Epidermal melanocyte (primary cell): ENCODE data around the gene NCAPD3.

Experiments used
- DNase-seq: peaks from one replicate; pipeline ENCODE4 v3.0.0; 2011; ENCODE audit warnings: low spot score; ENCODE audit not compliant: insufficient read length

The NCAPD3 gene

DNA sequence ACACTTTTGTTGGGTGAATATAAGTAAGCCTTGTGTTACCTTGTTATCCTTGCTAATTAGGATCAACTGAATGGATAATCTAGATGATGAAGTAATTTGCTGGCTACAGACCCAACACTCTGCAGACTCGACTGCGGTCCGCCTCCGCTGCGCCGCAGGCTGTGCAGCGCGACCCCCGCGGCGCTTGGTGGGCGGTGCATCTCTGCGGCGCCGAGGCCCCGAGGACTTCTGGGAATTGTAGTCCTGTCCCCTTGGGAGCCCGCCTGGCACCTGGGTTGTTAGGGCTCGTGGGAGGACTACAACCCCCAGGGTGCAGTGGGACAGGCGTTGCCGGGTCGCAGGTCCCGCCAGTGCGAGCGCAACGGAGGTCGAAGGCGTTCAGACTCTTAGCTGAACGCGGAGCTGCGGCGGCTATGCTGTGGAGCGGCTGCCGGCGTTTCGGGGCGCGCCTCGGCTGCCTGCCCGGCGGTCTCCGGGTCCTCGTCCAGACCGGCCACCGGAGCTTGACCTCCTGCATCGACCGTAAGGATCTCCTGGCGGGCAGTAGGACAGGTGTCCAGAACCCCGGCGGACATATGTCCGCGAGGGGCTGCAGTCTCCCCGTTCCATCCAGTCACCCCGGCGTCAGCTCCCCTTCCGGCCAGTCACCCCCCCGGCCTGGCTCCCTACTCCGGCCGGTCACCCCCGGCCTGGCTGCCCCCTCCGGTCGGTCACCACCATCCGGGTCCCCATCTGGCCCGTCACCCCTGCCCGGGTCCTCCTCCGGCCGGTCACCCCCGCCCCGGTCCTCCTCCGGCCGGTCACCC, 29.6 kb upstream of the NCAPD3 start, which contains the start of the genes ACAD8 and THYN1:
Gene ACAD8 (plus strand): TSS at position 381 of the 806 bp plus-strand sequence. CDS start 33 bp downstream, at position 414.
Gene THYN1 (minus strand): TSS at position 165 of the 806 bp plus-strand sequence. CDS start 470 bp downstream, outside the sequence.
- peak; percentile 96 for DNase-seq

DNA sequence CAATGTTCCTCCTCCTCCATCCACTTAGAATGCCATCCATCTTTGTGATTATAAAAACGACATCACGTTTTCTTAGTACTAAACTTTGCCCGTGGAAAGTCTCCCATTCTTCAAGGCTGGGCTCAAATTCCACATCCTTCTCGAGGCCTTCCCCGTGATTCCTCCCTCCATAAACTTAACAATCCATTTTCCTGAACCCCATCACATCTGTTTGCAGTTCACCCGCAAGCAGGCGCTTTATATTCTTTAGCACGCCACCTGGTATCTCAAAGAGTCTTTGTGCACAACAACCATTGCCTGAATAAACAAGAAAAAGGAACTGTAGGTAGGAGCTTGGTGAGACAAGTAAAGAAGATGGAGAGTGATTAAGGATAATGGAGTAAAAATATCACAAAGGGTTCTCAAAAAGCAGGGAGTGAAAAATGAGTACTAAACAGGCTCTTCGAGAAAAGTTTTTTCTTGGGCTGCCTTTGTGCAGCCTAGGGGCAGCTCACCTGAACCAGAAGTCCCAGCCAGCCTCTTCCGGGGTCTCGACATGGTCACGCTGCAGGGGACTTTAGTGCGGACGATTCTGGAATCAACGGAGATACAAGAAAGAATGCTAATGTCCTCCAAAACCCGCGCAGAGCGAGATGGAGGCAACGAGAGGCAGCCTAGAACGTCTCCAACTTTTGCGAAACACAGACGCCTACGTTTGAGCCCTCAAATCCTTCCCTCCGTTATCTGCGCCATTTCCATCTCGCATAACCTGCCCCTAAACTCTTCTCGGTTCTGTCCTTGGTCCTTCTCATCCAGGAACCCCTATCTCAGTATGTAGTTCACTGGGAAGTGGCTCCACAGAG, 28.8 kb upstream of the NCAPD3 start:
- DNase-seq: no peak

DNA sequence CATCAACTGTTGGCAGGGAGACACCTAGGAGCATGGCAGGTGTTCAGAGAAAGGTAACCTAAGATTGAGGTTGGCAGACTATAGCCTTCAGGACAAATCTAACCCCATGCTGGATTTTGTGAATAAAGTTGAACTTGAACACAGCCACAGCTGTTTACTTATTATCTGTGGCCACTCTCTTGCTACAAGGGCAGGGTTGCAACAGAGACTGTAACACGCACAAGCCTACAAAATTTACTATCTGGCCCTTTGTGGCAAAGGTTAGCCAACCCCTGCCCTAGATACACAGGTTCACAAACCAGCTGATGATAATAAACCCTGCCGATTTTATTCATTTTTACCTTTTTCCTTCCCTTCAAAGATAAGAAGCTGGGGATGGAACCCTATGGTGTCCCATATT, 26.9 kb upstream of the NCAPD3 start:
- DNase-seq: no peak

DNA sequence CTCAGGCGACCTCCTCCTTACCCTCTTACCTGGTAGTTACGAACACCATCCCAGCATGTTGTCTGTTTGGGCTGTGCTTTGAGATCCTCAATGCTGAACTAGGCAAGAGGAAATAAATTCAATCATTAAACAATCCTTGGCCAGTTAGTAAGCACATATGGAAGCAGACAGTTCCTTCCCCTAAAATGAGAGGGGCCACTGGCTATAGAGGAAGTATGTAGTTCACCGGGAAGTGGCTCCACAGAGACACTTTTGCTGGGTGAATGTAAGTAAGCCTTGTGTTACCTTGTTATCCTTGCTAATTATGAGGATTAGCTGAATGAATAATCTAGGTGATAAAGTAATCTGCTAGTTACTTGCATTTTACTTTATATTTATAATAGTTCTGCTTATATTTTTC, 26.5 kb upstream of the NCAPD3 start:
- DNase-seq: no peak

DNA sequence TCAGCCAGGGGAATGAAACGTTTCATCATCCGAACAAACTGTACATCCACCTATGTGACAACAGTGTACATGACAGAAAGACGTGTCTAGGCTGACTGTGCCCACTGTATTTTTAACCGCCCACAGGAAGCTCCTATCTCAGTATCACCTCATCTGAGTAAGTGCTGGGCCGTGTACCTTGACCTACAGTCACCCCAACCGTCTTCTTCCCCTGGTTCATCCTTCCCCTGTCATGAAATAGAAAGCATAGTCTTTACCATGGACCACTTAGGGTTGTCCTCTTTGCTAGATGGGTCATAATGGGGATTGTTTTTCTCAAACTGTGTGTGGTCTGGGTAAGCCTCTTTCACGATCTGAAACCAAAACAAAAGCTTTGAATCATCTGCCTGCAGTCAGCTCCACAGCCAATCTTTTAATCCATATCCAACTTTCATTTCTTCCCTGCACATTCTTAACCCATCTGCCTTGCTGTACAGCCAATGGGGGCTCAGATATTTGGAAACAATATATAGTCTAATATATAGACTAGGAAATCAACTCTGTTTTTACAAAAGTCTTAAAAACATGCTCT, 25.2 kb upstream of the NCAPD3 start:
- no peak for DNase-seq

DNA sequence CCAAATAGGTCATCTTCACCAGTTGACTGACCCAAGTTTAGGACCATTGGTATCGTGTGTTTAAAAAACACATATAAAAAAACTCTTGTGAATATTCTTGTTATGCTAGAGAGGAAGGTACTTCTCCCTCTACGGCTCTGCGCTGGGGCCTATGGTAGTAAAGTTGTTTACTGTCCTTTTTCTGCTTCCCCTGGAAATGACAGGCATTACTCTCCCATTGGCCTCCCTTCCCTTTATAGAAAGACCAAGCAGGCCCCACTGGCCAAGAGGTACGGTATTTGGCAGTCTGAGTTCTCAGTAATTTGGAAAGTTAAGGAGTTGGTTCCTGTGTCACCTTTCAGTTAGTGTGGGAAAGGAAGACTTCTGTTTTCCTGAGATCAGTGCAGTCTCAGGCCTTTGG, 22.9 kb upstream of the NCAPD3 start:
- DNase-seq: no peak

DNA sequence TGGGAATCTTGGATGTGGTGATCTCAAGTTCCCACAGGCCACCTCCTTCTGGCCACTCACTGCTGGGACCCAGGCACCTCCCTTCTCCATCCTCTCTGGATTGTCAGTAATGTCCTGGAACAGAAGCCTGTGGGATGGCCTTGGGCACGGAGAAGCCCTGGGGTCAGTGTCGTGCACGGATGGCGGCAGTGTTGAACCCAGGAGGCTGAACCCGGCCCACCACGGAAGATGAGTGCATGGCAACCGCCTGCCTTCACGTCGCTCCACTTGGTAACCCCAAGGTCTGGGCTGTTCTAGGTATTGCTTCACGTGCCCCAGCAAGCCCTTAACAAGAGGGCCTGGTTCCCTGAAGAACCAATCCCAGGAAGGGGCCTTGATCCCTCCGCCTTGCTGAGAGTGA, 22.3 kb upstream of the NCAPD3 start:
- DNase-seq: no peak

DNA sequence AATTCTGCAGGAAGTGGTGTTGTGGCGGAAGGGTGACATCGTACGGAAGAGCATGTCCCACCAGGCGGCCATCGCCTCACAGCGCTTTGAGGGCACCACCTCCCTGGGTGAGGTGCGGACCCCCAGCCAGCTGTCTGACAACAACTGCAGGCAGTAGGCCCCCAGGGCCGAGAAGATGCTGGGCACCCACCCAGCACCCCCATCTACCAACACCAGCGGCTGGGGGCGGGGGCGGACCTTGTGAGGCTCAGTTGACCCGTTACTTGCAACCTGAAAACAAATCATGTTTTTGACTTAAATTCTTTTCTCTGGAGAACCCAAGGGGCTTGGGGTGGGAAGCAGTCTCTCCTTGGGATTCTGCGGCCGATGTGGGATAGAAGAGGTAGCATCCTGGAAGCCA, 21.7 kb upstream of the NCAPD3 start:
- no peak for DNase-seq

DNA sequence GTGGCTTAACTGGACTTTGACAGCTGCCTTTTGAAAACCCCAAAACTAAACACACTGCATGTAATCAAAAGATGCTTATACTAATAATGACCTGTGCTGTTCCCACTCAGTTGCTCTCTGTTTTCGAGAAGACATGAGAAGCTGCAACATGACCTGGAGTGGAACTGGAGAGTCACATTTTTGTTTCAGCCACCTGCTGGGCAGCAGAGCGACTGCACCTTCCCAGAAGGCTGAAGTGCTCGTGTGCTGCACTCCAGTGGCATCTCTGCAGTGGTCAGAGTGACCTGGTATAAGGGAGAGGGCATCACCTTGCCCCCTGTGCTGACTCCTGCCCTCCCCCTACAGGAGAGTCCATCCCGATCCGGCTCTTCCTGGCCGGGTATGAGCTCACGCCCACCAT, 20.8 kb upstream of the NCAPD3 start:
- DNase-seq: no peak

DNA sequence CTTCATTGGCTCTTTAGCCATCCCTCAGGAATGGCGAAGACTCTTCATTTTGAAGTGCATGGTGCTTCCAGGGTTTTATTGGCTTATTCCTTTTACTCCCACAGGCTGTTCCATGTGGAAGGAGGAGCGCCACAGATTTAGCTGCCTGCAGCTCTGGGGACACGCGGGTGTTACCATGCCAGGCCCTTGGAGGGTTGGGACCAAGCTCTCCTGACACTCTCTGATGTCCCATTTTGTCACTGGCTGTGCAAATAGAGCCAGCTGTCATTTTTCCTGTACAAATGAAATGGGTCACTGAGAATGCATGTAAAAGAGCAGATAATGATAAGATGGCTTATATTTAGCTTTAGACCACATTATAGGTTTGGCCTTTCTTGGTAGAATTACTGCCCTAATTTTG, 20.1 kb upstream of the NCAPD3 start:
- no peak for DNase-seq

DNA sequence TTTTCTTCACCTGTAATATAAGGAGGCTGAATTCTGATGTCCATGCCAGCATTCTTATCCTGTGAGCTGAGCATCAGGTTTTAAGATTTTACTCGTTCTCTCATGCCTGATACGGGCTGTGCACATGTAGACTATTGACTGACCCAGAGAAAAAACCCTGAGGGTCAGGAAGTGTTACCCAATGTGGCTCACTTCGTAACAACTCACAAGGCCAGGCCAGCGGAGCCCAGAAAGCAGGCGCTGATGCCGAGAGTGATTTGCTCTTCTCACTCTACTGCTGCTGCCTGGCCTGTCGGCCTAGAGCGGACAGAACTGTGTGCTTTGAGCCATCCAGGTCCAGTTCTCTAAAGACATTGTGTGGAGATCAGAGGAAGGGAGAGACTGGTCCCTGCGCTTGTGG, 18.6 kb upstream of the NCAPD3 start:
- DNase-seq: no peak

DNA sequence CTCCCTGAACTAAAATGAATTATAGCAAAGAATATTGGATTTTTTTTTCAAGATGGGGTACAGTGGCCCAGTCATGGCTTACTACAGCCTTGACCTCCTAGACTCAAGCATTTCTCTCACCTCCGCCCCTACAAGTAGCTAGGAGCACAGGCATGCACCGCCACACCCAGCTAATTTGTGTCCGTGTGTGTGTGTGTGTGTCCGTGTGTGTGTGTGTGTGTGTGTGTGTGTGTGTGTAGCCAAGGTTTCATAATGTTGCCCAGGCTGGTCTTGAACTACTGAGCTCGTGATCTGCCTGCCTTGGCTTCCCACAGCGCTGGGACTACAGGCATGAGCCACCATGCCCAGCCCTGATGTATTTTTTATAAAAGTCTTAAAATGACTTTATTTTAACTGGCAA, 16.8 kb upstream of the NCAPD3 start:
- DNase-seq: no peak

DNA sequence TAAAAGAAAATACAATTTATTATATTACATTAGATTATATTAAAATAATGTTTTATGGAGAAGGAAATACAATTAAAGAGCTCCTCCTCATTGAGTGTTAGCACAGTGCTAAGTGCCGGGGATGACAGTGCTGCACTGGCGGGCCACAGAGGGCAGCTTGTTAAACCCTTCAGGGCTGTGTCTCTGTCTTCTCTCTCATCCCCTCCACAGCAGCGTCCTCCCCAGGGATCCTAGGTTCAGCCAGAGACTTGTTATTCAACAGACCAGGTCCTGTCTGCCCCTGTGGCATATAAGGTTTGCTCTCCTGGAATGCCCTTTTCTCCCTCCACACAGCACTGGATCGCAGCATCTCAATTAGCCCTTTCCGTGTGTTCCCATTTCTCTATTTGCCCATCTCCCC, 15.2 kb upstream of the NCAPD3 start:
- DNase-seq: no peak

DNA sequence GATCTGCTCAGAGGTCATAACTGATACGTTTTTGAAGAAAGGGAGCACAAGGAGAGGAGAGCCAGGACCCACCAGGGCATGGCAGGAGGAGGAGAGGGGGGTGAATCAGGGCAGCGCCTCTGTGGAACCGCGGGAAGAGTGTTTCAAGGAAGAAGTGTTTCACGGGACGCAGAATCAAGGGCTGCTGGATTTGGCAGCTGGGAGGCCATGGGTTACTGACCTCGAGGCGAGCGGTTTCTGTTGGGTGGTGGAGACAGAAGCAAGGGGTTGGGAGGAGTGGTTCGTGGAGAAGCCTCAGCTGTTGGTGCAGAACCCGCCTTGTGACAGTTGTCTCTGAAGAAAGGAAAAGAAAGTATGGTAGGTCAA, 13.8 kb upstream of the NCAPD3 start:
- DNase-seq: no peak

DNA sequence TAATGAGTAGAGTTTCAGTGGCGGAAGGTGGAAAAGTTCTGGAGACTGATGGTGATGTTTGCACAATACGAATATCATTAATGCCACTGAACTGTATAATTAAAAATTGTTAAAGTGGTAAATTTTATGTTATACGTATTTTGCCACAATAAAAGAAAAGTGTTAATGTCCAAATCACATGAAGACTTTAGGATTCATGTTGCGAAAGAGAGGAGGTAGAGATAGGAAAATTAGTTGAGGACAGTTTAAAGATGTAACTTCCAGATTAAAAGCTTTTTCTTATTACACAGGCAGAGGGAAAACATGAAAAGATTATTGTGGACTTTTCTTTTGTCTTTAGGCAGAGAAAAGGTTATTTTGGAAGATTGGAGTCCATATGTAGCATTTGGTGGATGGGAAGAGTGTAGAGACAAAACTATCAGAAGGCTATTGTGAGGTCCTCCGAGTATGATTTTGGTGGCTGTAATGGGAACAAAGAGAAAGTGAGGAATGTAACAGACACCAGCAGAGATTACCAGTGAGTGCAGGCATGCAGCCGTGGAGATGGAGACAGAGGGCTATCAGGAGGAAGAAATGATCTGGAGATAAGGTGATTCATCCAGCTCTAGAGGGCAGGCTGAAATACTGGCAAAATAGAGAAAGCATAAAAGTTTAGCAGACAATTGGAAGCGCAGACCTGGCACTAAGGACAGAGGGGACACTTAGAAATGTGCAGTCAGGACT, 13.2 kb upstream of the NCAPD3 start:
- no peak for DNase-seq

DNA sequence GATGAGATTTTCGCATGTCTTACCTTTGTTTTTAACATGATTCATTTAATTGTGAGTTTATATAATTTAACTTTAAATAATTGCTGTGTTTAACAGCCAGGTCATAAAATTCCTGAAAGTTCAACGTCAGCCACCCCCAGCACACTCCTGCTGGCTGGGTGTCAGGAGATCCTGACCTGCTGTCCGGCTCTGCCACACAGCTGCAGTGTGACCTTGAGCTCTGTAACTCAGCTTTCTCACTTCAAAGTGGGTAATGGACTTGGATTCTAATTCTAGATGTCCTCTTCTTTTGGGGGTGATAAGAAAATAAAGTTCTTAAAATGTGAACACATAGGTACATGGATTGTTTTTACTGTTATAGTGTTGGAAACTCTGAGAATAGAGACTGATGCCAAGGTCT, 11.6 kb upstream of the NCAPD3 start:
- no peak for DNase-seq

DNA sequence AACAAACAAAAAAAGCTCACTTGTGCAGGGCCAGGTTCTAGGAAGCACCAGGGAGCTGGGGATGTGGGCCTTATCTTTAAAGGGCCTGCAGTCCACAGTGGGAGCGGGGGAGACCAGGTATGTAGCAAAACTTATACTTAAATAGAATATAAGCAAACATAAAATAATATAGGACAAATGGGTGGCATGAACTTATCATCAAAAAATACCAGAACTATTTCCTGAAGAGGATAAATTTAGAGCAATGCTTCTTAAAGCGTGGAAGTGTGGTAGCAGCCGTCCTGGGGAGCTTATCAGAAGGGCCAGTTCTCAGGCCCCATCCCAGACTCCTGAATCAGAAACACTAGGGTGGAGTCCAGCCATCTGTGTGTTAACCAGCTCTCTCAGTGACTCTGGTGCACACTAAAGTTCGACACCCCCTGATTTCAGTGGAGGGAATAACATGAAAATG, 10.0 kb upstream of the NCAPD3 start:
- DNase-seq: no peak

DNA sequence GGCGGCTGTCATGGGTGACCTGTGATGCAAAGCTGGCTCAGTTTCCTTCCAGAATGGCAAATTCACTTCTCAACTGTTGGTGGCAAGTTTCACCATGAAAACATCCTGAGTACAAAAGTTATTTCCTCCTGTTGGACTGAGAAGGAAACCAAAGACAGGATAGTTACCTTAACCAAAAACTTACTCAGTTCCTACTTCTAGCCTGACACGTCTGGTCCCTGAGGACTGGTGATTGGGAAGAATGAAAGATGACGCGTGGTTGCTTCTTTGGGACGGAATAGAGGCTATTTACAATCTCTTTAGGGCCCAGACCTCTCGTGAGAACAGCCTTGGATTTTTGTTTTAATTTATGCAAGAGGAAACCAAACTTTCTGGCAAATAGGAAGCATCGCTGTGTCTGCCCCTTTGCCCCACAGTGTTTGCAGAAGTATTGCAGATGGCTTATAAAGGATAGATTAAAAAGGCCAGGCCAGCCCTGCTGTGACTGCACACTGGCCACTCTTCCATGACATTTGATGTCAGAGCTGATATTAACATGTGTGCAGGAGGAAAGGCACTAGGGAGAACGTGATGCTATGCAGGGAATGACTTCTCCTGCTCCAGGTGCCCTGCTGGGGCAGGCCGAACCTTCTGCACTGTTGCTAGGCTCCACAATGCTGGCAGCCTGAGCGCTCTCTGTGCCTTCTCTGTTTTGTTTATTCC, 8.3 kb upstream of the NCAPD3 start:
- DNase-seq: no peak

DNA sequence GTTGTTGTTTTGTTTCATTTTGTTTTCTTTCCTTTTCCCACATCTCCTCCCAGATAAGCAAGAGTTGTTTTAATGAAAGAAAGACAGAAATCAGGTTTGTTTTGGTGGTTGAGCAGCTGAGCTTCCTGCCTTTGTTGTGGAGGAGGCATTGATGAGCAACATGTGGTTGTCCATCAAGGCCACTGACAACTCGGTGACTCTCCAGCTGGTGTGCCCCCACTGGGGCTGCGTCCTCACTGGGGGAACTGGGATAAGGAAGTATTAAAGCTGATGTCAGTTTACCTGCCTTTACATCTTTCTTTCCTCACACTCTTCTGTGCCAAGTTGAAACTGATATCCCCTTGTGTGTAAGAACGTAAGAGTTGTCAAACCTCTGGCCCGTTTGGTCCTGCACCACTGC, 6.6 kb upstream of the NCAPD3 start:
- no peak for DNase-seq

DNA sequence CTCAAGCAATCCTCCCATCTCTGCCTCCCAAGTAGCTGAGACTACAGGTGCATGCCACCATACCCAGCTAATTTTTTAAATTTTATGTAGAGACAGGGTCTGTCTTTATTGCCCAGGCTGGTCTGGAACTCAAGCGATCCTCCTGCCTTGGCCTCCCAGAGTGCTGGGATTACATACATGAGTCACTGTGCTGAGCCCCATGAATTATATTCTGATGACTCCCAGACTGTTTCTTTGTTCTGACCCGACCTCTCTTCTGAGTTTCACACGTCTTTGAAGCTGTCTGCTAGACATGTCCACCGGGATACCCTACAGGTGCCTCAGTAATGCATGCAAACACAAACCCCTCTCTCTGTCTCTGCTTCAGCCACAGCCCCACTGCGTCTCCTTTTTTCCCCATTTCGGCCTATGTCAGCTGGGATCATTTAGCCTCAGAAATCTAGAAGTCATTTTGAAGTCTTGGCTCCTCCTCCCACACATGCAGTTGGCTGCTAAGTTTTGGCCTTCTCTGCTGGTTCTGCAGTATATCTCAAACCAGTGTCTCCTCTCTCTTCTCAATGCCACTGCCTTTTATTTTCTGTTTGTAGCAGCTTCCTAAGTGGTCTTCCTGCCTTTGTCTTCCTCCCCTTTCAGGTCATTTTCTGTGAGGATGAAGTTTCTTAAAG, 5.5 kb upstream of the NCAPD3 start:
- no peak for DNase-seq
